ENCODE measurements around the gene ADAMTS17.

The ADAMTS17 gene

DNA sequence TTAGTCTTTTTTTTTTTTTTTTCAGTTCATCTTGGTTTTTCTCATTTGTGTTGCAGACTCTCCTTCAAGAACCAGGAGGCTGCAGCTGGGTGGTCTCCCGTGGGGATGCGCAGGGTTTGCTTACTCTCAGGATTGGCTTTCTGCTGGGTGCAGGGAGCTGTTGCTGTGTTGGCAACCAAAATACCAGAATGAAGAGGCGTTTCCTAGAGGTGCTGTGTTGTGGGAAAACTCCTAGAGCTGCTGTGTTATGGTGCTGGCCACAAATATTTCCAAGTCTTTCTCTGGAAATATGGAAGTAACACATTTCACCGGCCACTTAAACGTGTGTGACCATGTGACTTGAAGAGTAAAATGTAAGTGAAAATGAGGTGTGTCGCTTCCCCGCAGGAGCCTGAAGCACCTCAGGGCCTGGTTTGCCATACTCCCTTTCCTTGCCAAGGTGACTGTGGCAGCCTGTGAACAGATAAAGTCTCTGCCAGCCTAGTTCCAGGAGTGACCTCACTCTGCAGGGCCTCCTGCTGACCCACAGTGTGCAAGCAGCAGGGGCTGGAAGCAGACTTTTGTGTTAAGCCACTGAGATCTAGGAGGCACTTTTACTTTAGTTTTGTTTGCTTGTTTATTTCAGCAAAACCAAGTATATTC, 258.9 kb downstream of the ADAMTS17 start:
- no peak for TF ChIP-seq REST (IDR thresholded peaks at IDR 0.05; ENCODE audit: low read depth)
- TF ChIP-seq TAF1 (IDR thresholded peaks at IDR 0.05; ENCODE audit: low read depth), result no peak
- no peak for TF ChIP-seq USF1 (IDR thresholded peaks at IDR 0.05)
- TF ChIP-seq CREB1 (IDR thresholded peaks at IDR 0.05; ENCODE audit: low read depth), result no peak
- TF ChIP-seq EP300 (IDR thresholded peaks at IDR 0.05; ENCODE audit: borderline replicate concordance), result no peak

- no peak for TF ChIP-seq EGR1 (IDR thresholded peaks at IDR 0.05)
- no peak for TF ChIP-seq ZBTB7A (IDR thresholded peaks at IDR 0.05; ENCODE audit: low read depth)
- TF ChIP-seq TEAD4 (IDR thresholded peaks at IDR 0.05), result no peak
- no peak for TF ChIP-seq TCF12 (IDR thresholded peaks at IDR 0.05; ENCODE audit: low read depth)
- TF ChIP-seq MAX (IDR thresholded peaks at IDR 0.05), result no peak
- no peak for TF ChIP-seq REST (IDR thresholded peaks at IDR 0.05; ENCODE audit: low read depth)
- TF ChIP-seq USF1 (IDR thresholded peaks at IDR 0.05), result no peak
- no peak for TF ChIP-seq RAD21 (IDR thresholded peaks at IDR 0.05; ENCODE audit: low read depth)
- no peak for TF ChIP-seq NFIC (IDR thresholded peaks at IDR 0.05)
- no peak for TF ChIP-seq EP300 (IDR thresholded peaks at IDR 0.05; ENCODE audit: borderline replicate concordance)
- TF ChIP-seq TAF1 (IDR thresholded peaks at IDR 0.05; ENCODE audit: low read depth), result no peak
- TF ChIP-seq YY1 (IDR thresholded peaks at IDR 0.05; ENCODE audit: low read depth), result no peak
- TF ChIP-seq CEBPB (IDR thresholded peaks at IDR 0.05), result no peak
- no peak for TF ChIP-seq CREB1 (IDR thresholded peaks at IDR 0.05; ENCODE audit: low read depth)
- TF ChIP-seq FOXM1 (IDR thresholded peaks at IDR 0.05; ENCODE audit: borderline replicate concordance, low read depth), result no peak
These were observed 260.3 kb downstream of the ADAMTS17 start for GRCh38 chr15:100081454-100081853.

DNA sequence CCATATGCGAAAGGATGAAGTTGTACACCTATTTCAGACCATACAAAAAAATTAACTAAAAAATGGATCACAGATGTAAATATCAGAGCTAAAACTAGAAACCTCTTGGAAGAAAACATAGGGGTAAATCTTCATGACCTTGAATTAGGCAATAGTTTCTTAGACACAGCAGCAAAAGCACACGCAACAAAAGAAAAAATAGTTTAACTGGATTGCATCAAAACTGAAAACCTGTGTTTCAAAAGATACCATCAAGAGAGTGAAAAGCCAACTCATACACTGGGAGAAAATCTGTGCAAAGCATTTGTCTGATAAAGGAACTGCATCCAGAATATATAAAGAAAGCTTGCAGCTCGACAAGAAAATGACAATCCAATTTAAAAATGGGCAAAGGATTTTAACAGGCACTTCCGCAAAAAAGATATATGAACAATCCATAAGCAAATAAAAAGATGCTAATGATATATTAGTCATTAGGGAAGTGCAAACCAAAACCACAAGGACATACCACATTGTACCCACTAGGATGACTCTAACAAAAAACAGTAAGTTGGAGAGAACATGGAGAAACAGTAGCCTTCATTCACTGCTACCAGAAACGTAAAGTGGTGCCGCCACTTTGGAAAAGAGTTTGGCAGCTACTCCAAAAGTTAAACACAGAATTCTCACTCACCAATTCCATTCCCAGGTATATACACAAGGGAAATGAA, 263.1 kb downstream of the ADAMTS17 start:
- TF ChIP-seq TCF12 (IDR thresholded peaks at IDR 0.05; ENCODE audit: low read depth) (no peak), EP300 (IDR thresholded peaks at IDR 0.05; ENCODE audit: borderline replicate concordance) (no peak), MAX (IDR thresholded peaks at IDR 0.05) (no peak), EGR1 (IDR thresholded peaks at IDR 0.05) (no peak), FOXM1 (IDR thresholded peaks at IDR 0.05; ENCODE audit: borderline replicate concordance, low read depth) (no peak), CEBPB (IDR thresholded peaks at IDR 0.05) (no peak), USF1 (IDR thresholded peaks at IDR 0.05) (no peak), YY1 (IDR thresholded peaks at IDR 0.05; ENCODE audit: low read depth) (no peak), RAD21 (IDR thresholded peaks at IDR 0.05; ENCODE audit: low read depth) (no peak), TAF1 (IDR thresholded peaks at IDR 0.05; ENCODE audit: low read depth) (no peak), ZBTB7A (IDR thresholded peaks at IDR 0.05; ENCODE audit: low read depth) (no peak)

GRCh38 chr15:100075229-100075628, 266.5 kb downstream of the ADAMTS17 start:
- no peak for TF ChIP-seq TAF1 (IDR thresholded peaks at IDR 0.05; ENCODE audit: low read depth)

DNA sequence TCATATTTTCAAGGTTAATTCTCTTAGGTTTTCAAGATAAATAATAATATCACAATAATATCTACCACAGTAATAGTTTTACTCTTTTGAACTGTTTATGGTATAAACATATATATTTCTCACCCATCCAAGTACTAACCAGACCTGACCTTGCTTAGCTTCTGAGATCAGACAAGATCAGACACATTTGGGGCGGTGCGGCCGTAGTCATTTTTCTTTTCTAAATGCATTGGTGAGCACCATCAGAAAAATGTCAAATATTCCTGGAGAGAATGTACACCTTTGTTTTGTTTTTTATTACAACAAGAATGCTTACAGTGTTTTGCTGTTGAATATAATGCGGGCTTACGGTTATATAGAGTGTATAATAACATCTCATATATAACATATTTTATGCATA, 267.8 kb downstream of the ADAMTS17 start:
- TF ChIP-seq TCF12 (IDR thresholded peaks at IDR 0.05; ENCODE audit: low read depth), result no peak
- TF ChIP-seq NFIC (IDR thresholded peaks at IDR 0.05), result no peak
- no peak for TF ChIP-seq CEBPB (IDR thresholded peaks at IDR 0.05)
- no peak for TF ChIP-seq RAD21 (IDR thresholded peaks at IDR 0.05; ENCODE audit: low read depth)
- TF ChIP-seq CREB1 (IDR thresholded peaks at IDR 0.05; ENCODE audit: low read depth), result no peak
- TF ChIP-seq TAF1 (IDR thresholded peaks at IDR 0.05; ENCODE audit: low read depth), result no peak
- no peak for TF ChIP-seq MAX (IDR thresholded peaks at IDR 0.05)
- TF ChIP-seq EP300 (IDR thresholded peaks at IDR 0.05; ENCODE audit: borderline replicate concordance), result no peak
- no peak for TF ChIP-seq FOXM1 (IDR thresholded peaks at IDR 0.05; ENCODE audit: borderline replicate concordance, low read depth)

Data from Ishikawa (cell line).